Common myeloid progenitor, CD34-positive (primary cell): ENCODE data around the gene SLC25A53.

Source experiments
- CTCF ChIA-PET: fragments of 350-600 bp; sonication (Branson Sonifier 250); formaldehyde crosslinking; loops from one replicate; lab custom pipeline; 2021; ENCODE audit warnings: antibody characterized with exemption; lab: Charles Lee
- POLR2A ChIA-PET: fragments of 350-600 bp; sonication (Branson Sonifier 250); formaldehyde crosslinking; loops from one replicate; lab custom pipeline; 2021; ENCODE audit warnings: antibody characterized with exemption; lab: Charles Lee
- DNase-seq, 3 donors: peaks; one replicate each; pipeline versions ENCODE4 v3.0.0 to v3.0.0-alpha.2; 2013
- H3K27ac ChIP-seq, 2 experiments: 1 replicate in 1 of 2; 2 replicates in 1 of 2; pipeline ENCODE4 v1.7.0; 2013; ENCODE audit warnings: inconsistent platforms in 2 of 2, low read length in 2 of 2, mild to moderate bottlenecking in 2 of 2, low read depth in 1 of 2, moderate library complexity in 1 of 2; ENCODE audit not compliant: severe bottlenecking in 2 of 2, insufficient read depth in 1 of 2, poor library complexity in 1 of 2
- H3K27me3 ChIP-seq, 5 experiments: replicated peaks in 2 of 5; 1 replicate in 3 of 5; 2 replicates in 2 of 5; pipeline versions ENCODE4 v1.6.1 to v1.7.0; 2013; ENCODE audit warnings: low read length in 4 of 5, mild to moderate bottlenecking in 2 of 5, moderate library complexity in 2 of 5, inconsistent platforms in 1 of 5; ENCODE audit not compliant: insufficient read depth in 5 of 5, control insufficient read depth in 4 of 5
- H3K36me3 ChIP-seq, 4 experiments: 1 replicate in 2 of 4; 2 replicates in 2 of 4; pipeline versions ENCODE4 v1.6.1 to v1.7.0; 2013; ENCODE audit warnings: low read length in 3 of 4, control low read depth in 1 of 4, mild to moderate bottlenecking in 1 of 4; ENCODE audit not compliant: control insufficient read depth in 4 of 4, insufficient read depth in 4 of 4
- H3K4me1 ChIP-seq, 4 experiments: 1 replicate in 3 of 4; 2 replicates in 1 of 4; pipeline versions ENCODE4 v1.6.1 to v1.7.1; 2013; ENCODE audit warnings: low read length in 3 of 4, mild to moderate bottlenecking in 3 of 4, control low read depth in 1 of 4, inconsistent platforms in 1 of 4, moderate library complexity in 1 of 4; ENCODE audit not compliant: control insufficient read depth in 4 of 4, insufficient read depth in 4 of 4; ENCODE audit errors: control extremely low read depth in 1 of 4
- H3K4me3 ChIP-seq, 7 experiments: 1 replicate in 4 of 7; 2 replicates in 3 of 7; pipeline versions ENCODE4 v1.5.1 to v1.7.0; 2013; ENCODE audit warnings: mild to moderate bottlenecking in 7 of 7, low read length in 6 of 7, moderate library complexity in 6 of 7, inconsistent platforms in 2 of 7, low read depth in 2 of 7, control low read depth in 1 of 7; ENCODE audit not compliant: insufficient read depth in 4 of 7, control insufficient read depth in 1 of 7; ENCODE audit errors: extremely low read depth in 1 of 7
- H3K9me3 ChIP-seq, 5 experiments: 1 replicate in 4 of 5; 2 replicates in 1 of 5; pipeline versions ENCODE4 v1.6.1 to v1.7.1; 2013; ENCODE audit warnings: low read length in 4 of 5, mild to moderate bottlenecking in 2 of 5, inconsistent platforms in 1 of 5, low read depth in 1 of 5, moderate library complexity in 1 of 5; ENCODE audit not compliant: control insufficient read depth in 4 of 5, insufficient read depth in 2 of 5; ENCODE audit errors: control extremely low read depth in 1 of 5
- WGBS: methylation state at CpG from one replicate; pipeline ENCODE4 v1.1.5; 2013; ENCODE audit not compliant: insufficient coverage; 5-methylcytosine and 5-hydroxymethylcytosine counted together

SLC25A53 gene

DNA sequence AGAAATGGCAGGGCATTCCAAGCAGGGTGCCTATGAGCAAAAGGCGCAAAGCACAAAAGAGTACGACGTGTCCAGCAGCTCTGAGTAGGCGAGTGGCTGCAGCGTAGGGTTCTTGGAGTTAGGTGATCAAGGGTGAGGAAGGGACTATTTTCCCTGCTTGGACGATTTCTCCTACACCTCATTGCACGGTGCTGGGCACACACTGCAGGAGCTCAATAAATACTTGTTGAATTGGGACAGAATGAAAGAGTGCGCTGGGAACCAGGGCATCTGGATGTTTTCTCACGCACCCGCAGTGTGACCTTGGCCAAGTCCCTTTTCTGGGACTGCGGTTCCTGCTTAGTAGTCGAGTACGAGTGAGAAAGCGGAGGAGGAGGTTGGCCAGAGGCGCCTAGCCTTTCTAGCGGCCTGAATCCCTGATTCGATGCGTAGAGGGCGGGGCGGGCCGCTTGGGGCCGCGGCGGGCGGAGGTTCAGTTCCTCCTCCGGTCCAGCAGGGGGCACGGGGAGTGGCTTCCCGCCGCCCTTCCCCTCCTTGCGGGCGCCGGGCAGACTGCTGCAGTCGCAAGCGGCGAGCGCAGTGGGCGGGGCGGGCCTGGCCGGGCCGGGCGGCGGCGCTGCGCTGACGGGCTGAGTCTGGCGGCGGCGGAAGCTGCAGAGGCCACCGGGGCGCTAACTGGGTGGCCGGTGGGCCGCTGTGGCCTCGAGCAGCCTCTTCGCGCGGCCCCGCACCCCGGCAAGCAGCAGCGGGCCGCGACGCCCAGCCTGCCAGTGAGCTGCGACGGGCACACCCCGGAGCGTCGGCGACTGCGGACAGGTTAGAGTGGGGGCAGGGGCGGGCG lies 9.3 kb upstream of the SLC25A53 start, which contains the start of gene FAM199X:
FAM199X (plus strand) TSS at position 560 of the 841 bp plus-strand sequence. CDS start 333 bp downstream, outside the sequence.
- Histone ChIP-seq H3K9me3 (peaks cover 0 to 3% (median 0%) of the 10 kb centered on the region in 5 experiments), H3K27me3 (peaks cover 0 to 10% (median 0%) of the 10 kb centered on the region in 5 experiments), H3K36me3 (no peaks in the 10 kb centered on the region), H3K4me3 (peak within 1 kb of the TSS; percentile 43 to 89 (median 78)), H3K27ac (peak within 1 kb of the TSS; percentile 40 to 77), H3K4me1 (peaks cover 0 to 14% (median 5%) of the 10 kb centered on the region in 4 experiments)
- POLR2A ChIA-PET = interaction anchor here (1.8 kb wide), 1 partner anchor 9 kb away, joined by 9 read pairs; the partner anchor contains the start of gene SLC25A53
- 45% methylated on average over 46 of the region's 71 CpGs for WGBS
- peak; percentile 84 to 92 (median 89) for DNase-seq
- CTCF ChIA-PET = interaction anchor here (0.5 to 2.7 kb wide), 4 partner anchors 9 to 29 kb away, joined by 3 to 10 read pairs (median 6); partner anchors contain the start of gene SLC25A53

DNA sequence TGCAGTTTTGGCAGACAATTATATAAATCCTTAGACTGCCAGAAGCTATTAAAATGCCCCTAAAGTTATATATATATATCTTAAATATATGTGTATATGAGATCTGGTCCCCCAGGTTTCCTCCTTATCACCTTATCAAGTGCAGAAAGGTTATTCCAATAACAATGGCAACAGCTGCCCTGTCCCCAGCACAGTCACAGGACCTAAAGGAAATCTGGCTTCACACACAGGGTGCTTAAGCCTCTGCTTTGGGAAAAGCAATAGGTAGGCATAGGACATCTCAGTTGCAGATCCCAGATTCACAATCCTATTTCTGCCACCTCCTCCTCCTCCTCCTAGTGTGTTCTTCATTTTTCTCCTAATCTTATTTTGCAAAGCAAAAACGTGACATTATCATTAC lies 5.8 kb downstream of the SLC25A53 start:
- ChIA-PET CTCF (no interaction called here), POLR2A (no interaction called here)
- no peaks in the 10 kb centered on the region for H3K36me3 ChIP-seq
- H3K27ac ChIP-seq = no peak overlapping the region
- WGBS = 45% methylated on average over 1 of the region's 1 CpG
- DNase-seq = no peak
- H3K4me1 ChIP-seq = peaks cover 0 to 6% (median 1%) of the 10 kb centered on the region in 4 experiments
- no peaks in the 10 kb centered on the region for H3K9me3 ChIP-seq
- no peaks in the 10 kb centered on the region for H3K27me3 ChIP-seq
- H3K4me3 ChIP-seq = no peak overlapping the region

DNA sequence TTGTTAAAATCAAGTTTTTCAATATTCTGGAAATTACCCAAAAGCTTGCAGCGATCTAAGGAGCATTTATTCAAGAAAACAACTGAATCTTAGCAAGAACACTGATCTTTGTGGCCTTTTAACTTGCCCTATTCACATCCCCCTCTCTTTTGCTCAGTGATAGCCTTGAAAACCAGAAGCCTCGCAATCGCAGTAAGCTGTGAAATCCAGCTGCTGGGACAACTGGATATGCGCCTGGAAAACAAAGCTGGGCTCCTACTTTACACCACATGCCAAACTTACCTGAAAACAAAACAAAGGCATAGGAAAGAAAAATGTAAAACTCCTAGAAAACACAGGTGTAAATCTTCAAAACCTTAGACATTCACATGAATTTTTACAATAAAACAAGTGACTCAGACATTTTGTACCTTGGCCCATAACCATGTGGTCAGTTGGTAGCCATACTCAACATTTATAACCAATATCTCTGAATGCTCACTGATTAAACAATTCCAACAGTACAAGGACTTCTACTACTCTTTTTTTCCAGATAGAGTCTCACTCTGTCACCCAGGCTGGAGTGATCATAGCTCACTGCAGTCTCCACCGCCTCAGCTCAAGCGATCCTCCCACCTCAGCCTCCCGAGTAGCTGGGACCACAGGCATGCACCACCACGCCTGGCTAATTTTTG lies 15.6 kb downstream of the SLC25A53 start:
- Histone ChIP-seq H3K27ac (no peak overlapping the region), H3K27me3 (no peaks in the 10 kb centered on the region), H3K4me1 (peaks cover 0 to 4% (median 0%) of the 10 kb centered on the region in 4 experiments), H3K36me3 (no peaks in the 10 kb centered on the region), H3K4me3 (no peak overlapping the region), H3K9me3 (no peaks in the 10 kb centered on the region)
- CTCF ChIA-PET = interaction anchor here (1.4 kb wide), 1 partner anchor 10 kb away, joined by 4 read pairs; no protein-coding TSS in a partner anchor
- no peak for DNase-seq
- 90% methylated on average over 5 of the region's 8 CpGs for WGBS
- POLR2A ChIA-PET = interaction anchor here (1.4 kb wide), 1 partner anchor 15 kb away, joined by 4 read pairs; the partner anchor contains the start of gene SLC25A53

DNA sequence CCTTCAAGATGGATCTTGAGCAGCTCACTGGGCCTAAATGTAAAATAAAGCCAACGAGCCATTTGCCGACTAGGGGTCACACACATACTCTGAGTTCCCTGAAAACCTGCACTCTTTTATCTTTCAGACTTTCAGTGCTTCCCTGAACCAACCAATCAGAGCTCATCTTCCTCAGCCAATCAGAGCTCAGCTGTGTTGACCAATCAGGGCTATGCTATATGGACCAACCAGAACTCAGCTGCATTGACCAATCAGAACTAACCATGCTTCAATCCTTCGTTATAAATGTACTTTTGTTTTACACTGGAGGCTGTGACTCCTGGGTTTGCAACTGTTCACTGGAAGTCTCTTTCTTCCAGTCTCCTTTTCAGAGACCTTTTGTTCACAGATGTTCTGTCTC lies 19.3 kb downstream of the SLC25A53 start:
- Histone ChIP-seq H3K4me1 (peaks cover 0 to 14% (median 0%) of the 10 kb centered on the region in 4 experiments), H3K27me3 (no peaks in the 10 kb centered on the region), H3K36me3 (no peaks in the 10 kb centered on the region), H3K9me3 (no peaks in the 10 kb centered on the region), H3K27ac (no peak overlapping the region), H3K4me3 (no peak overlapping the region)
- 98% methylated on average over 3 of the region's 3 CpGs for WGBS
- ChIA-PET CTCF (interaction anchor here (0.9 to 2.9 kb wide), 8 partner anchors 17 to 305 kb away, joined by 3 to 11 read pairs (median 4); no protein-coding TSS in a partner anchor), POLR2A (no interaction called here)
- peak in 2 of 3 donors; percentile 47 to 49 for DNase-seq

DNA sequence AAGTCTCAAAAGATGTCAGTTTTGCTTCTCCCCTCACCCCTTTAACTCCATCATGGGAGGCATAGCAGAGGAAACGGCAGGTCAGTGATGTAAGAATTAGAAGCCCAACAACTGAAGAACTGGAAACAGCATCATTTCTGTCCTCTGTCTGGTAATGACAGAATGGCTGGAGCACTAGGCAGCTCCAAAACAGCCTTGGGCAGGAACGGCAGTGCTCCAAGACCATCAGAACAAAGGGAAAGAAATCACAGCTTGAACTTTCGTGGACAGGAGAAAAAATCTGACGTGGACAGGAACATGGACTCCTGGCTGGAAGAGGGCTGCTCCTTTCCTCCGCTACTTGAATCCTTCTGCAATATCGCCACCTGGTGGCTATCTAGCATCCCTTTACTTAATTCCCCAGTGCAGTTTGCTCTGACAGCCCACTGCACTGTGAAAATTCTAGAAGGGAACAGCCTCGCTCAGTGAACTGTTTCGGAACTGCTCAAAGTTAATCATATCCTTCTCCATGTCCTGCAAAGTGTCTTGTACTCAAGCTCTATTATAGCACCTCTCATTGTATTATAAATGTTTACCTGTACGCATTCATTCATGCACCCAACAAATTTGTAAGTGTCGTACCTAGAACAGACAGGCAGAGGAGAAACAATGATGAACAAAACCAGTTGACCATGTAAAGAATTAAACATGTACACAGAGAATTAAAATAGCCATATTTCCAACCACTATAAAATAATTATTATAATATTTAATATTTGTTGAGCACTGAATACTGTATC lies 20.4 kb downstream of the SLC25A53 start:
- peak; percentile 79 to 87 (median 81) for DNase-seq
- ChIA-PET POLR2A (no interaction called here), CTCF (interaction anchor here (0.9 to 2.9 kb wide), 8 partner anchors 16 to 304 kb away, joined by 3 to 11 read pairs (median 6); no protein-coding TSS in a partner anchor)
- Histone ChIP-seq H3K27me3 (no peaks in the 10 kb centered on the region), H3K36me3 (no peaks in the 10 kb centered on the region), H3K4me1 (peaks cover 0 to 11% (median 0%) of the 10 kb centered on the region in 4 experiments), H3K27ac (no peak overlapping the region), H3K4me3 (peak overlapping the region in 1 of 7 experiments; percentile 52), H3K9me3 (no peaks in the 10 kb centered on the region)
- 5% methylated on average over 6 of the region's 10 CpGs for WGBS

DNA sequence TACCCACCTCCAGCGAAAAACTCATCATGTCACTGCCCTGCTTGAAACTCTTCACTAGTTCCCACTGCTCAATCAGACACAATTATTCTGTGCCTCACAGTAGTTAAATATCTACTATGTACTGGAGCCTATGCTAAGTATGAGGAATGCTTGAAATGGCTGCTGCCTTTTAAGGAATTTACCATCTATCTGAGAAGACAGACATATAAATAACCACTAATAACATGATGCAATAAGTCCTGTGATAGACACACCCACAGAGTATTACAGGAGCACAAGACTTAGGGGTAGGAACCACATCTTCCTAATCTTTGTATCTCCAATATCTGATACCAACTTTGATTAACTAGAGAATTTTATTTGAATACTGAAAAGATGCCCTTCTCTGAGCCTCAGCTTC lies 21.1 kb downstream of the SLC25A53 start:
- peaks cover 0 to 11% (median 0%) of the 10 kb centered on the region in 4 experiments for H3K4me1 ChIP-seq
- DNase-seq = no peak
- H3K36me3 ChIP-seq = no peaks in the 10 kb centered on the region
- POLR2A ChIA-PET = no interaction called here
- CTCF ChIA-PET = interaction anchor here (1.0 to 1.7 kb wide), 3 partner anchors 22 to 302 kb away, joined by 4 to 6 read pairs (median 5); no protein-coding TSS in a partner anchor
- no peak overlapping the region for H3K27ac ChIP-seq
- H3K27me3 ChIP-seq = no peaks in the 10 kb centered on the region
- no peak overlapping the region for H3K4me3 ChIP-seq
- no peaks in the 10 kb centered on the region for H3K9me3 ChIP-seq
- no CpG with 5 or more reads among the region's 1 CpG for WGBS
